Left hindlimb (tissue), 1 donor: ENCODE results near the gene G3BP2.
"Not testable (repeated sequence)": the region's sequence is repeated elsewhere in the genome, so short reads cannot be mapped to it uniquely, and the experiment has no call there.

Experiments used
- DNase-seq: peaks from one replicate; pipeline ENCODE4 v3.0.0-alpha.2; 2018

G3BP2 gene

GRCh38 chr4:75673027-75673958, at the start of gene G3BP2:
G3BP2 (minus strand) TSS chr4:75673411; CDS start chr4:75662025, 11,386 bp downstream.
- peak; percentile 98 for DNase-seq

- DNase-seq: no peak
Observed at GRCh38 chr4:75722417-75722816, 49.2 kb upstream of the G3BP2 start.

- no peak for DNase-seq
Observed at GRCh38 chr4:75718529-75718928, 45.3 kb upstream of the G3BP2 start.

GRCh38 chr4:75717408-75717807, 44.2 kb upstream of the G3BP2 start:
- no peak for DNase-seq

- not testable (repeated sequence) for DNase-seq
Observed at GRCh38 chr4:75716054-75716453, 42.8 kb upstream of the G3BP2 start.

- no peak for DNase-seq
Observed at GRCh38 chr4:75715105-75715799, 42.0 kb upstream of the G3BP2 start.

- DNase-seq: no peak
Observed at GRCh38 chr4:75714704-75715103, 41.5 kb upstream of the G3BP2 start.

- no peak for DNase-seq
Observed at GRCh38 chr4:75714011-75714410, 40.8 kb upstream of the G3BP2 start.

GRCh38 chr4:75710246-75710645, 37.0 kb upstream of the G3BP2 start:
- DNase-seq: no peak

- DNase-seq: no peak
Observed at GRCh38 chr4:75708218-75708691, 35.0 kb upstream of the G3BP2 start.

- DNase-seq: no peak
Observed at GRCh38 chr4:75705198-75705977, 32.2 kb upstream of the G3BP2 start.

- DNase-seq: no peak
Observed at GRCh38 chr4:75702919-75703411, 29.8 kb upstream of the G3BP2 start.

GRCh38 chr4:75699299-75699698, 26.1 kb upstream of the G3BP2 start:
- no peak for DNase-seq

GRCh38 chr4:75698963-75699228, 25.7 kb upstream of the G3BP2 start:
- DNase-seq: no peak

- DNase-seq: no peak
Observed at GRCh38 chr4:75698162-75698962, 25.2 kb upstream of the G3BP2 start.

- DNase-seq: no peak
Observed at GRCh38 chr4:75696581-75696980, 23.4 kb upstream of the G3BP2 start.

- no peak for DNase-seq
Observed at GRCh38 chr4:75696071-75696470, 22.9 kb upstream of the G3BP2 start.

GRCh38 chr4:75692066-75692465, 18.9 kb upstream of the G3BP2 start:
- not testable (repeated sequence) for DNase-seq

GRCh38 chr4:75687125-75687524, 13.9 kb upstream of the G3BP2 start:
- not testable (repeated sequence) for DNase-seq

GRCh38 chr4:75686346-75686745, 13.1 kb upstream of the G3BP2 start:
- DNase-seq: no peak

- DNase-seq: no peak
Observed at GRCh38 chr4:75685546-75686189, 12.5 kb upstream of the G3BP2 start.
